Neutrophil (primary cell): Measurements from ENCODE around the gene LAMA5.

Experiments used
- H3K27ac ChIP-seq: fragments of 200-600 bp; sonication (generic); 2 replicates; pipeline ENCODE4 v1.5.1; 2016; ENCODE audit warnings: mild to moderate bottlenecking, moderate library complexity
- H3K27me3 ChIP-seq: fragments of 200-600 bp; sonication (generic); 2 replicates; pipeline ENCODE4 v1.6.0; 2016; ENCODE audit warnings: mild to moderate bottlenecking
- H3K36me3 ChIP-seq: fragments of 200-600 bp; sonication (generic); 2 replicates; pipeline ENCODE4 v1.5.1; 2017
- H3K4me1 ChIP-seq, 2 experiments: fragments of 200-600 bp in 1 of 2; sonication (generic) in 1 of 2; 1 replicate in 1 of 2; 2 replicates in 1 of 2; pipeline versions ENCODE4 v1.5.1 to v1.6.1; 2013 to 2016; ENCODE audit warnings: low read depth in 1 of 2, low read length in 1 of 2, mild to moderate bottlenecking in 1 of 2, moderate library complexity in 1 of 2; ENCODE audit not compliant: control insufficient read depth in 1 of 2, insufficient read depth in 1 of 2
- H3K4me3 ChIP-seq, 2 experiments: fragments of 200-600 bp in 1 of 2; sonication (generic) in 1 of 2; 1 replicate in 1 of 2; 2 replicates in 1 of 2; pipeline ENCODE4 v1.5.1; 2013 to 2016; ENCODE audit warnings: low read depth in 1 of 2, low read length in 1 of 2, mild to moderate bottlenecking in 1 of 2, moderate library complexity in 1 of 2
- H3K9me3 ChIP-seq: fragments of 200-600 bp; sonication (generic); 2 replicates; pipeline ENCODE4 v1.5.1; 2016
- TF ChIP-seq, protein P1 (sequence below): fragments of 200-600 bp; sonication (generic); IDR thresholded peaks from 2 replicates; pipeline ENCODE4 v1.5.1; 2016; ENCODE audit warnings: antibody characterized with exemption

Gene LAMA5

DNA sequence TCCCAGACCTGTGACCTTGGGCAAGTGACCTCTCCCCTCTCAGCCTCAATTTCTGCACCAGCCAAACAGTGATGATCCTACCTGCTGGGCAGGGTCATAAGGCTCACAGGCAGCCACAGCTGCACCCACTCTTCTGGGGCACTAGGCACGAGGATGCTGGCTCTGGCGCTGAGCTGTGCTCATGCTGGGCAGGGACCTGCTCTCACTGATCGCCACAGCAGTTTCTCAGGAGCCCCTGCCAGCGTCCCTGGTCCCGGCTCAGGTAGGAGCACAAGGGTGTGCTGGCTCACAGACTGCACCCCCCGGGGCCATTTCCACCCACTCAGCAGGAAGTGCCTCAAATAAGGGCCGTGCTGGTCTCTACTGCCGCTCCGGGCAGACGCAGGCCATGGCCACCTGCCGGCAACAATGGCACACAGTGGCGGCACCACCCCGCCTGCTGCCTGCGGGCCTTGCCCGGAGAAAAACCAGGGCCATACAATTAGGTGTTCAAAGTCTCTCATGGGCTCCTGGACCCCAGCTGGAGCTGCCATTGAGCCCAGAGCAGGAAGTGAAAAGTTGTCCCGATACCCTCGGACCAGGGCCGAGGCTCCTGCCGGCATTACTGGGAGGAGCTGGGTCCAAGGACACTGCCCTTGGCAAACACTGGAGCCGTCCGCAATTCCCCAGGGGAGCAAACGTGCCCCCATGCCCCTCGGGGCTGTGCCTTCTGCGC is 44.5 kb upstream of the LAMA5 start:
- Histone ChIP-seq H3K4me1 (peaks cover 13 to 19% of the 10 kb centered on the region in 2 experiments), H3K36me3 (no peaks in the 10 kb centered on the region), H3K27ac (no peak overlapping the region), H3K9me3 (no peaks in the 10 kb centered on the region), H3K4me3 (no peak overlapping the region), H3K27me3 (peaks cover 18% of the 10 kb centered on the region)
- TF ChIP-seq, protein P1, sequence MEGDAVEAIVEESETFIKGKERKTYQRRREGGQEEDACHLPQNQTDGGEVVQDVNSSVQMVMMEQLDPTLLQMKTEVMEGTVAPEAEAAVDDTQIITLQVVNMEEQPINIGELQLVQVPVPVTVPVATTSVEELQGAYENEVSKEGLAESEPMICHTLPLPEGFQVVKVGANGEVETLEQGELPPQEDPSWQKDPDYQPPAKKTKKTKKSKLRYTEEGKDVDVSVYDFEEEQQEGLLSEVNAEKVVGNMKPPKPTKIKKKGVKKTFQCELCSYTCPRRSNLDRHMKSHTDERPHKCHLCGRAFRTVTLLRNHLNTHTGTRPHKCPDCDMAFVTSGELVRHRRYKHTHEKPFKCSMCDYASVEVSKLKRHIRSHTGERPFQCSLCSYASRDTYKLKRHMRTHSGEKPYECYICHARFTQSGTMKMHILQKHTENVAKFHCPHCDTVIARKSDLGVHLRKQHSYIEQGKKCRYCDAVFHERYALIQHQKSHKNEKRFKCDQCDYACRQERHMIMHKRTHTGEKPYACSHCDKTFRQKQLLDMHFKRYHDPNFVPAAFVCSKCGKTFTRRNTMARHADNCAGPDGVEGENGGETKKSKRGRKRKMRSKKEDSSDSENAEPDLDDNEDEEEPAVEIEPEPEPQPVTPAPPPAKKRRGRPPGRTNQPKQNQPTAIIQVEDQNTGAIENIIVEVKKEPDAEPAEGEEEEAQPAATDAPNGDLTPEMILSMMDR: no peak

DNA sequence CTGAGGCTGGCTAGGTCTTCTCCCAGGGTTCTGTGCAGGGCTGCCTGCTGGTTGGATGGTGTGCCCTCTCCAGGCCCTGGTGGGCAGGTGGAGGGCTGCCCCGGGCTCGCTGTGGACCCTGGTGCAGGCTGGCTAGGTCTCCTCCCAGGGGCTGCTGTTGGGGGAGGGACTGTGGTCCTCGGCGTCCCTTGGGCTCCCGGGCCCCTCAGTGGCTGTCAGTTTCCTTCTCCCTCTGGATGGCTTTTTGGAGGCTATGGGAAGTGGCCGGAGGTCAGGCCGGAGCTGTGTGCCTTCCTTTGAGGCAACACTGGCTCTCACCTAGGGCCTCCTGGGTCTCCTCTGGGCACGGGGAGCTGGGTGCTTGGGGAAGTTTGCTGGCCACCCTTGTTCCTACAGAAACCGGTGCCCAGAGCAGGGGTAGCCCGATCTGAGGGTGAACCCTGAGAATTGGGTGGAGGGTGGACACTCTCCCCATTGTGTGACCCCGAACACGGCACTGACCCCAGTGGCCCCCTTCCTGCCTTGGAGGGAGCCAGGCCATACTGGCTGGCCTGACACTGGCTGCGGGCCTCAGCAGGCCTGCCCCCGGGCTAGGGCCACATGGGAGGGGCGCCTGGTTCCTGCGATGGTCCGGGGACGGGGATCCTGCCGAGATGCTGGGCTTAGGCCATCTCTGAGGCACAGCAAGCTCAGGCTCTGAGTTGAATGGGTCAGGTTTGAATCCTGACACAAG is 43.8 kb upstream of the LAMA5 start:
- no peak overlapping the region for H3K27ac ChIP-seq
- H3K9me3 ChIP-seq: no peaks in the 10 kb centered on the region
- TF ChIP-seq, protein P1: no peak
- peaks cover 20 to 26% of the 10 kb centered on the region in 2 experiments for H3K4me1 ChIP-seq
- peaks cover 18% of the 10 kb centered on the region for H3K27me3 ChIP-seq
- H3K4me3 ChIP-seq: no peak overlapping the region
- H3K36me3 ChIP-seq: no peaks in the 10 kb centered on the region

DNA sequence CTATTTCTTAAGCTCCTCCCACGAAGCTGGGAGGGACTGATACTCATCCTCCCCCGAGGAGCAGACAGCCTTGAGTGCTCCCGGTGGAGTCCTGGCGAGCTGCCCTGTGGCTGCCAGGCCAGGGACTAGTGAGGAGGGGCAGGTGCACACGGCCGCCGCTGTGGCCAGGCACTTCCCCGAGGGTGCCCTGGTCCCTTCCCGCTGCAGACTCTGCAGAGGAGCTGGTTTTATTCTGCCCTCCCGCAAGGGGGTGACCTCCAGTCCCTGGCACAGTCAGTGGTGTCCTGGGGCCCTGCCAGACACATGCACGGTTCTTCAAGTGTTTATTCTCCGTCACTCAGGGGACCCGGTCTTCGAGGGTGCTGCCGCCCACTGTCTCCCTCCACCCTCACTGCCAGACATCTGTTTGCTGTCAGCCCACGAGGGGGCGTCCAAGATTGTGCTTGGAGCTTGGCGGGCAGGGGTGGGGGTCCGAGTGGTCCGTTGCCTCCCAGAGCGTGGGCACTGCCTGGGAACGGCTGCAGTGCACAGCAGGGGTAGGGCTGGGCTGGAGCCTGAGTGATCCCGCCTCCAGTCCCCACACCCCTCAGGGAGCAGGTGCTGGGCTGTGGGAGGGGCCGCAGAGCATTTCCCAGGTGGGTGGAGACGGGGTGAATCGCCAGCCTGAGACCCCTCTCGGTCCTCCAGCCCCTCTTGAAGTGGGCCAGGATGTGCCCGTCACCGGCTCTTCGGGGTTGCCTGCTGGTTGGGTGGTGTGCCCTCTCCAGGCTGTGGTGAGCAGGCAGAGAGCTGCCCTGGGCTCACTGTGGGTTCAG is 43.0 kb upstream of the LAMA5 start:
- Histone ChIP-seq H3K9me3 (no peaks in the 10 kb centered on the region), H3K27ac (no peak overlapping the region)
- TF ChIP-seq, protein P1: no peak

DNA sequence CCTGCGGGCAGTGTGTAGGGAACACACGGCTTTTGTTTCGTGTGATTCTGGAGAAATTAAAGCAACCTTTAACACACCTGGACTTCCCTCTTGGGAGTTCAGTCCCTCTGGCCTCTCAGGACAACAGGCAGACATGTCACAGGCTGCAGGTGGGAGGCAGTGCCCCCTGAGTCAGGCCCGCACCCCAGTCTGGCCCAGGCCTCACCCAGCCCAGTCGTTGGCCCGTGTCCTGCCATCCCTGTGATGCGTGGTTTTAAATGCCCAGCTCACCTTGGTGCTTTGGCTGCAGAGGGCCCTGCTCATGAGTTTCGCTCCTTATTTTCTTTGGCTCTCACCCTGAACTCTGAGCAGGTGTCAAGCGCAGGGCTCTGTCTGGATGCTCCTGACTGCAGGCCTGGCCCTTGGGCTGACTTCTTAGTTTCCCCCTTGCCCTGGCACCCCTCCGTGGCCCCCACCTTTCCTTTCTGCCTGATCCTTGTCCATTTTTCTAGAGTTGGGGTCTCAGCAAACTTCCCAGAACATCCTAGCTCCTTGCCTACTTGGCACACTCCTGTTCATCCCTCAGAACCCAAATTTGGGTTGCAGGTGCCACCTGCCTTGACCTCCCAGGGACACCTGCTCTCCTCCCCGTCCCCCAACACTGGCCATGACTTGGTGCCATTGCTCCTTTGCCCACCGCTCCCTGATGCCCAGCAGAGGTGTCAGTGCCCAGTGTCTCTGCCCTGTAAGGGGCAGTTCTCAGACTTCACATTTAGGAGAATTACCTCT is 42.2 kb upstream of the LAMA5 start:
- TF ChIP-seq, protein P1: no peak

More for the DNA sequence above, 43.0 kb upstream of the LAMA5 start:
- Histone ChIP-seq H3K27me3 (peaks cover 18% of the 10 kb centered on the region), H3K36me3 (no peaks in the 10 kb centered on the region), H3K4me1 (peaks cover 28 to 34% of the 10 kb centered on the region in 2 experiments), H3K4me3 (no peak overlapping the region)

DNA sequence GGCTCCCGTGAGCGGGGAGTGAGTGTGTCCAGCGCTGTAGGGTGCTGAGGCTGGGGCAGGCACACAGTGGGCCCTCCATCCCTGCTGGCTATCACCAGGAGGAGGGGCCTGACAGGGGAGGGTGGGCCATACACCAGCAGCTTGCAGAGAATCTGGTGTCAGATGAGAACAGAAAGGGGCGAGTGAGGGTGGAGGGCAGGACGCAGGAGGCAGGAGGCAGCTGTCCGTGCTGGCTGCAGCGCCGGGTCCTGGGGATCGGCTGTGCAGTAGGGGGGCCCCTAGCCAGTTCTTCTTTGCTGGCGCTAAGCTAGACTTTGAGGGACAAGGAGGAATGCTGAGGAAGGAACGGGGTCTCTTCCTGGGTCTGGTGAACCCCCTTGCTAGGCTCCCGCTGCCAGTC is 41.5 kb upstream of the LAMA5 start:
- Histone ChIP-seq H3K27me3 (peaks cover 18% of the 10 kb centered on the region), H3K36me3 (no peaks in the 10 kb centered on the region), H3K27ac (no peak overlapping the region), H3K4me3 (no peak overlapping the region), H3K4me1 (peaks cover 29 to 38% of the 10 kb centered on the region in 2 experiments), H3K9me3 (no peaks in the 10 kb centered on the region)
- TF ChIP-seq, protein P1: no peak

More for the DNA sequence above, 42.2 kb upstream of the LAMA5 start:
- no peaks in the 10 kb centered on the region for H3K9me3 ChIP-seq
- H3K4me3 ChIP-seq: no peak overlapping the region
- peaks cover 29 to 38% of the 10 kb centered on the region in 2 experiments for H3K4me1 ChIP-seq
- H3K27ac ChIP-seq: no peak overlapping the region
- no peaks in the 10 kb centered on the region for H3K36me3 ChIP-seq
- peaks cover 18% of the 10 kb centered on the region for H3K27me3 ChIP-seq
